Neural crest cell (in vitro differentiated cells): Measurements from ENCODE around the gene ANKZF1. TPM values are rescaled to one million over a fixed set of nuclear protein-coding genes. Genes with fewer than 3 reads are reported as not detected.

Experiments
- DNase-seq: peaks from one replicate; pipeline ENCODE4 v3.0.0; 2021; ENCODE audit warnings: low read depth, mixed read lengths, low spot score
- H3K27ac Mint-ChIP-seq: one replicate; pipeline ENCODE4 v1.8.0; 2021; ENCODE audit warnings: mild to moderate bottlenecking, mixed read lengths; ENCODE audit not compliant: unreplicated experiment
- H3K27me3 Mint-ChIP-seq: 2 replicates; pipeline ENCODE4 v1.8.0; 2021; ENCODE audit warnings: low read depth, mild to moderate bottlenecking, mixed read lengths
- H3K36me3 Mint-ChIP-seq: 2 replicates; pipeline ENCODE4 v1.8.0; 2021; ENCODE audit warnings: low read depth, mild to moderate bottlenecking, mixed read lengths
- H3K4me1 Mint-ChIP-seq: 2 replicates; pipeline ENCODE4 v1.8.0; 2021; ENCODE audit warnings: mixed read lengths
- H3K4me3 Mint-ChIP-seq: one replicate; pipeline ENCODE4 v1.8.0; 2021; ENCODE audit warnings: mild to moderate bottlenecking, mixed read lengths
- H3K9me3 Mint-ChIP-seq: 2 replicates; pipeline ENCODE4 v1.8.0; 2021; ENCODE audit warnings: mixed read lengths
- total RNA-seq: library from RNA; stranded (reverse); gene quantifications from 2 replicates; pipeline ENCODE4 v1.2.1, GENCODE V29; 2021
- TF ChIP-seq, protein P1 (sequence below): fragments of 200-600 bp; sonication (generic); conservative IDR thresholded peaks from 2 replicates; pipeline ENCODE4 v1.5.0; 2021; ENCODE audit warnings: antibody characterized with exemption, mild to moderate bottlenecking

ANKZF1 gene
- total RNA-seq, 1 donor from 2014 or later, result 36.4 TPM

DNA sequence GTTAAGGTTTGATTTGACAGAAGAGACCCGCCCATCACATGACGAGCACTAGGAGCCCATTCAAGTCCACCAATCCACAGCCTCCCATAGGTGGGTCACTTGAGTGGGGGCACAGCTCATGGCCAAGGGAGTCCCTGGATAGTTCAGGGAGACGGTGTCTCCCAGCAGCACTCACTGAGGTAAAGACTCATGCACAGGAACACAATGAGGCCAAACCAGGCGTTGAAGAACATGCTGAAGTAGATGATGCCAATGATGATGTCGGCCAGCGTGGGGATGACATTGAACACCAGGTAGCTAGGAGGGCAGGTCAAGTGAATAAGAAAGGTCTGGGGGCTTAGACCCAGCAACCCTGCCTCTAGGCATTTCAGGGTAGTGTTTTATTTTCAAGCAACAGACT lies 14.8 kb upstream of the ANKZF1 start:
- Mint-ChIP-seq H3K27ac (peak overlapping the region; percentile 43), H3K27me3 (no peaks in the 10 kb centered on the region), H3K36me3 (peaks cover 2% of the 10 kb centered on the region), H3K4me3 (no peak overlapping the region), H3K9me3 (no peaks in the 10 kb centered on the region), H3K4me1 (peaks cover 19% of the 10 kb centered on the region)
- TF ChIP-seq, protein P1, sequence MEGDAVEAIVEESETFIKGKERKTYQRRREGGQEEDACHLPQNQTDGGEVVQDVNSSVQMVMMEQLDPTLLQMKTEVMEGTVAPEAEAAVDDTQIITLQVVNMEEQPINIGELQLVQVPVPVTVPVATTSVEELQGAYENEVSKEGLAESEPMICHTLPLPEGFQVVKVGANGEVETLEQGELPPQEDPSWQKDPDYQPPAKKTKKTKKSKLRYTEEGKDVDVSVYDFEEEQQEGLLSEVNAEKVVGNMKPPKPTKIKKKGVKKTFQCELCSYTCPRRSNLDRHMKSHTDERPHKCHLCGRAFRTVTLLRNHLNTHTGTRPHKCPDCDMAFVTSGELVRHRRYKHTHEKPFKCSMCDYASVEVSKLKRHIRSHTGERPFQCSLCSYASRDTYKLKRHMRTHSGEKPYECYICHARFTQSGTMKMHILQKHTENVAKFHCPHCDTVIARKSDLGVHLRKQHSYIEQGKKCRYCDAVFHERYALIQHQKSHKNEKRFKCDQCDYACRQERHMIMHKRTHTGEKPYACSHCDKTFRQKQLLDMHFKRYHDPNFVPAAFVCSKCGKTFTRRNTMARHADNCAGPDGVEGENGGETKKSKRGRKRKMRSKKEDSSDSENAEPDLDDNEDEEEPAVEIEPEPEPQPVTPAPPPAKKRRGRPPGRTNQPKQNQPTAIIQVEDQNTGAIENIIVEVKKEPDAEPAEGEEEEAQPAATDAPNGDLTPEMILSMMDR, result no peak
- no peak for DNase-seq

GRCh38 chr2:219215871-219216534 lies 13.6 kb upstream of the ANKZF1 start:
- TF ChIP-seq, protein P1, result no peak
- no peak for DNase-seq
- Mint-ChIP-seq H3K4me1 (peaks cover 19% of the 10 kb centered on the region), H3K4me3 (no peak overlapping the region), H3K27me3 (no peaks in the 10 kb centered on the region), H3K36me3 (peaks cover 2% of the 10 kb centered on the region), H3K27ac (peak overlapping the region; percentile 88), H3K9me3 (no peaks in the 10 kb centered on the region)

GRCh38 chr2:219216535-219216915 lies 13.1 kb upstream of the ANKZF1 start:
- Mint-ChIP-seq H3K4me3 (peak overlapping the region; percentile 56), H3K27me3 (no peaks in the 10 kb centered on the region), H3K27ac (no peak overlapping the region), H3K9me3 (no peaks in the 10 kb centered on the region), H3K36me3 (peaks cover 2% of the 10 kb centered on the region), H3K4me1 (peaks cover 19% of the 10 kb centered on the region)
- TF ChIP-seq, protein P1, result no peak
- no peak for DNase-seq

DNA sequence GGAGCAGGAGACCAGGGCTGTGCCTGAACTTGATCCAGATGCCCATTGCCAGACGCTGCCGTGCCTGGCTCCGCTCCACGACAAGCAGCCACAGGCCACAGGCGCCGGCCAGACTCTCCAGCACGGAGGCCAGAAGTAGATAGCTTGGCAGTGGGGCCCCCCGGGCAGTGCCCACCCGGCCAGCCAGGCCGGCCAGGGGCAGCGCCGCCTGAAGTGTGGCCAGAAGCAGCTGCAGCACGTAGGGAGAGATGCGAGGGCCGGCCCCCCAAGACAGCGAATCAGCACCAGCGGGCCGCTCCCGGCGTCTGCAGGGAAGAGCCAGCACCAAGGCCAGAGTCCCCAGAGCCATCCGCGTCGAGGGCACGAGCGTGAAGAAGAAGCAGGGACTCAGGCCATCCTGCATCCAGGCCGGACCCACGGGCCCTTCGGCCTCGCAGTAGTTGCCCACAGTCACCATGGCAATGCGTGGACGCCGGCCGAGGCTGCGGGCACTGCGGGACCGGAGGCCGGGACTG lies 11.3 kb upstream of the ANKZF1 start:
- Mint-ChIP-seq H3K4me3 (peak overlapping the region; percentile 97), H3K9me3 (no peaks in the 10 kb centered on the region), H3K36me3 (peaks cover 2% of the 10 kb centered on the region), H3K27ac (peak overlapping the region; percentile 97), H3K4me1 (peaks cover 19% of the 10 kb centered on the region), H3K27me3 (no peaks in the 10 kb centered on the region)
- DNase-seq, result no peak
- TF ChIP-seq, protein P1, result no peak

- Mint-ChIP-seq H3K4me1 (peaks cover 19% of the 10 kb centered on the region), H3K4me3 (peak within 1 kb of the TSS; percentile 97), H3K9me3 (no peaks in the 10 kb centered on the region)
Observed at GRCh38 chr2:219218732-219219701, 10.6 kb upstream of the ANKZF1 start, which contains the start of gene ABCB6. Gene ABCB6, minus strand, starts transcription at chr2:219218958. Its CDS starts 285 bp downstream, at chr2:219218673.

More at GRCh38 chr2:219218732-219219701, 10.6 kb upstream of the ANKZF1 start, which contains the start of gene ABCB6:
- Mint-ChIP-seq H3K27me3 (no peaks in the 10 kb centered on the region), H3K27ac (peak within 1 kb of the TSS; percentile 97), H3K36me3 (peaks cover 5% of the 10 kb centered on the region)
- TF ChIP-seq, protein P1, result no peak
- DNase-seq, result peak; percentile 92
